Hepatic stellate cell (primary cell): ENCODE measurements around the gene SCUBE1.

ENCODE experiments used
- DNase-seq: peaks from one replicate; pipeline ENCODE4 v3.0.0; 2011; ENCODE audit warnings: low spot score

SCUBE1 gene

DNA sequence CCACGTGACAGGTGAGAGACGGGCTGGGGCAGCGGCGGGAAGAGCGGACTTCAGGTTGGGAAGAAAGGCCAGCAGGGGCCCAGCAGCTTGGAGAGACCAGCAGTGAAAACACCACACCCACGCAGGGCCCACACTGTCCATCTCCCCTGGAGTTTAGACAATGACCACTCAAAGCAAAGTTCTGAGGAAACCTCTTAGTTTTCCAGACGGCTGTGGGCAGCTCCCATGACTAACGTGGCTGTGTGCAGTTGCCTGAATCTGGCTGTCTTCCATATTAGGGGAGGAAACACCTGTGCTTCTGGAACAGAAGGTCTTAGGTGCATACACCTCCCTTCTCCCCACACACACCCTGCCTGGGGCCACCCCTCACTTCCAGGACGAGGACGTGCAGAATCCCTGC, 85.6 kb downstream of the SCUBE1 start:
- DNase-seq: no peak

DNA sequence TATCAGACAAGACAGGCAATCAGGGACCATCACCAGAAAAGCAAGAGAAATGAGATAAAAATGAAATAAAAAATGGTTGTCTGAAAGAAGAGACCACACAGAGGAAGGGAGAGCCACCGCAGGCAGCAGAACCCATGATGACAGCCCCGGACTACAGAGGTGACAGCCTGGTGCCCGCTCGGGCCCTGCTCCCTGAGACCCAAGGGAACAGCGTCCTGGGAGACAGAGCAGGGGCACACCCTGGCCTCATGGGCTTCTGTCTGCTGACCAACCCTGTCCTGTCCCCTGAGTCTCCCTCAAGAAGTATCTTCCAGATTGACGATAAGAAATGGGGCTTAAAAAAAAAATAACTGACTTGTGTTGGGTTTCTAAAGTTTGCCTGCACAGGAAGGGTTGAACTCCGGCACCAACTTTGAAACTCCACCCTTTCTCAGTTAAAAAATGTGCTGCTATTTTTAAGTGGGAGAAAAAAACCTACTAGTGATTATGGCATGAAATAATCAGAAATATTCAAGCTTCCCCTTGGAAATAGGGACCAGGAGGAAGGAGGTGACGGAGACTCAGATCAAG, 86.1 kb downstream of the SCUBE1 start:
- DNase-seq: no peak

DNA sequence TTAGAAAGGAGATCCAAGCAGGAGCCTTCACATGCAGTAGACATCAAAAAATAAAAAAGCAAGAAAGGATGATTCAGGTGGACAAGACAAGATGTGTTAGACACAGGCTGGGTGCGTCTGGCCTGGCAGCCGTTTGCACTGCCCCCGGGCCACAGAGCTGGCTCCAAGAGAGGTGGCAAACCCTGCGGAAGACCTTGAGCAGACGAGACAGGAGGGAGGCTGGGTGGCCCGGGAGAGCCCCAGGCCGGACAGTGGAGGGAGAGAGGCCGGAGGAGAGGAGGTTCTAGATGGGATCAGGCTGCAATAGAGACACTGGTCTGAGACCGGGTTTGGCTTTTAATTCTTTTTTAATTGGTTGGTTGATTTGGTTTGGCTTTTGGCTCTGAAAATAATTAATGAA, 86.6 kb downstream of the SCUBE1 start:
- no peak for DNase-seq

DNA sequence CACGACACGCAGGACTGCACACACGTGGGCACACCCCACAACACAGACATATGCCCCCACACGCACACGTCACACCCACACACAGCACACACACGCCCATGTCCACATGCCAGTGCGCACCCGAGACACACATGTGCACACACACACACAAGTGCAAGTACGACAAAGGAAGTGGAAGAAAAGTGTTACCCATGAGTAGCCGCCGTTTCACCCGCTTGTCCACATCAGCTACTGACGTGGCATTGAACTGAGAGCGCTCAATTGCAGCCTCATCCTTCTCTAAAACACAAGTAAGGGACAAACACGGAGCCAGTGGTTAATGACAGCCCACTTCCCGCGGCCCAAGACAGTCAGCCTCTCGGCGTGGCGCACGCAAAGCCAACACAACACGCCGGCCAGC, 87.9 kb downstream of the SCUBE1 start:
- DNase-seq: no peak

DNA sequence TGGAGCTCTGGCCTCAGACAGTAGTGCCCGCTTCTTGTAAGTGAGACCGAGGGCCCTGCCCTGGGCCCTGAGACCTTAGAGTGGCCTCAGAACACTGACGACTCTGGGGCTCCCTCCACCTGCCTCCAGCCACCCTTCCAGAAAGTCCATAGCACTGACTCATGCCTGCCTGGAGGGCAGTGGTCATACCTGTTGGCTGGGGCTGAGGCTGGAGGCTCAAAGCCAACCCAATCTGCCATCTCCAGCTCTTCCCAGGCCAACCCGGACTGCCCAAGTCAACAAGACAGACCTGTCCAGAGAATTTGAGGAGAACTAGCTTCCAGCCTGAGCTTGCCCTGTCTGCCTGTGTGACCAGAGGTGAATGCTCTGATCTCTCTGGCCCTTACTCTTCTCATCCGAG, 89.3 kb downstream of the SCUBE1 start:
- no peak for DNase-seq

DNA sequence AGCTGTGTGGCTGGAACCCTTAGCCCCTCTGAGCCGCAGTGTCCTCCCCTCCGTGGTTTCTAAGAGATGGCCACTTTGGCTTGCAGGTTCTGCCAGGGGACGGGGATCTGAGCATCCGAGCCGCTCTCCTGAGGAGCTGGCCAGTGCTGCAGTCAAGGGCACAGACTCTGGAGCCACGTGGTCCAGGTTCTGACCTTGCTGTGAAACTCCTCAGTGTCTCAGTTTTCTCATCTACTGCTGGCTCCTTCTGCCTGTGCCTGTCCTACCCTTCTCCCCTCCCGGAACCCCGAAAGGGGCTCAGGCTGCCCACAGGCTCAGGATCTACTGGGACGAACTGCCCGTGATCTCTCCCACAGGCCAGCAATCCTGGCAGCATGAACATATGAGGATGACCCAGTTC, 90.9 kb downstream of the SCUBE1 start:
- no peak for DNase-seq

DNA sequence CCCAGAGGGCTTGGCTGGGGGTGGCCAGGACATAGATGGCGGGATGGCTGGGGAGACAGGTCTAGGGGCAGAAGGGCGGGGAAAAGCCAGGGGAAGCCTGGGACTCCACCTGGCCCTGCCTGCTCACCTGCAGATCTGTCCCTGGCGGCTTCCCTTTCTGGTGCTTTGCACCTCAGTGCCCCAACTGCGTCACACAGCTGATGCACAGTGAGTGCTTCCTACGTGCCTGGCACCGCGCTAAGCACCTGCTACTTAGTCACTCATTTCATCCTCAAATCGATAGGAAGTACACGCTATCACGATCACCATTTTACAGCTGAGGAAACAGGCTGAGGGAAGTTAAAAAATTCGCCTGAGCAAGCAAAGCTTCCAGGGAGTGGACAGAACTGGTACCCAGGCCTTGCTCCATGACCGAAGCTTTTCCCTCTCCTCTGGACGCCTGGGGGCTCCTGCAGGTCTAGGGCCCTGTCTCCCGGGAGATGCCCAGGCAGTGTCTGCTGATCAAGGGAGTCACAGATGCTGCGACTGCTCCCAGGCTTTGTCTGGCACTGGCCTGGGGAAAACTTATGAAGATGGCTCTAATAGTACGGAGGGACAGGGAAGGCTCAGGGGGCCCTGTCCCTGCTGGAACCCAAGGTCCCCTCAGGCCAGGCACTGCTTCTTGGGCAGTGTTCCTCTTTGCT, 93.2 kb downstream of the SCUBE1 start:
- DNase-seq: no peak

DNA sequence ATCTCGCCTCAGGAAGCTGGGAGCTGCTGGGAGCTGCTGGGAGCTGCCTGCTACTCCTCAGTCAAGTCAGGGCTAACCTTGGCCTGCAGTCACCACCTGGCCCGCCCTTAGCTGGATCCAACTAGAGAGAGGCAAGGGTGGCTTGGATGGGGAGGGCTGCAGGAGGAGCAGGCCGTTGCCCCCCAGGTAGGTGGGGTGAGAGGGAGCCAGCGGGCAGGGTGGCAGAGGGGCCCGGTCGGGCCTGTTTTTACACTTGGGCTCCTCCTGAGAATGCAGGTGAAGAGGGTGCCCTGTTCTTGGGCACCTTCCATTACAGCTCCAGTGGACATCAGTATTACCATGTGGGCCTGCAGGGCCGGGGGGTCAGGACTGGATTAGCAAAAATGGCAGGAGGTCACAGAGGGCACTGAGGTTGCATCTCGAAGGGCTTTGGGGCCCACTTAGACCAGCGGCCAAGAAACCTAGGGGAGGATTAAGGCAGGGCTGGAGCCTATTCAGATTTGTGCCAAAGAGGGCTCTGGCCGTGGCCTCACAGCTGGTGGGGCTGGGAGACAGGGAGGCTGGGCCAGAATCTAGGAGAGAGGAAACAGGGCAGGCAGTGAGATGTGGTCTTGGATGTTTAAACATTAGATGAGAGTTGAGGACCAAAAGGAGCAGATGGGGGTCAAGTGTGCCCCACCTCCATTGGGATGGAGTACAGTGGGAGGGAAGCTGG, 95.5 kb downstream of the SCUBE1 start:
- no peak for DNase-seq

DNA sequence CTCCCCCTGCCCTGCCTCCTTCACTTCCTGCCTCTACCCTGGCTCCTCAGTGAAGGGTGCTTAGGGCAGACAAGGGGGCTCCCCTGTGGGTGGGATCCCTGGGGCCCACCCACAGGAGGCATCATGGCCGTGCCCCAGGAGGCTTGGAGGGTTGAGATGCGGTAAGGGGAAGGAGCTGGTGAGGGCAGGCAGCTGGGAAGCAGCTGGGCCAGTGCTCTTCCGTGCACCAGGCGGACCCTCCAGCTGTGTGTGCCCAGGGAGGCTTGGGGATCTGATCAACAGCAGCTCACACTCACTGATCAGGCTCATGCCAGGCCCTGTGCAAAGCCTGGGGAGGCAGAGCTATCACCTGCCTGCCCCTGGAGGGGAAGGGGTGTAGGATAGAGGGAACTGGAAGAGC, 97.0 kb downstream of the SCUBE1 start:
- no peak for DNase-seq

DNA sequence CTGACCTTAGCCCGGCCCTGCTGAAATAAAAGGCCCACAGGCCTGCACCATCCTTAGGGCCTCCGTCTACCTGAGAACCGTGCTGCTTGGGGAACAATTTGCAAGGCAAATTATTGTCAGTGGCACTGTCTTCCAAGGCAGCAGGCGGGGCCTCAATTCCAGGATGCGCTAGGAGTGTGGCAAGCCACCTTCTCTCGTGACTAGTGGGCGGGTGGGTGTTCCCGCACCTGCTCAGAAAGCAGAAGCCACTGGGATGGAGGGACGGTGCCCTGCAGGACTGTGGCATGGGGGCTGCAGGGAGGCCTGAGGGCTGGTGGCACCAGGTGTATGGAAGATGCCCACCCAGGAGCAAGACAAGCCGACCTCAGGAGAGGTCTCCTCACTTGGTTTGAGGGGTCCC, 97.5 kb downstream of the SCUBE1 start:
- DNase-seq: no peak

DNA sequence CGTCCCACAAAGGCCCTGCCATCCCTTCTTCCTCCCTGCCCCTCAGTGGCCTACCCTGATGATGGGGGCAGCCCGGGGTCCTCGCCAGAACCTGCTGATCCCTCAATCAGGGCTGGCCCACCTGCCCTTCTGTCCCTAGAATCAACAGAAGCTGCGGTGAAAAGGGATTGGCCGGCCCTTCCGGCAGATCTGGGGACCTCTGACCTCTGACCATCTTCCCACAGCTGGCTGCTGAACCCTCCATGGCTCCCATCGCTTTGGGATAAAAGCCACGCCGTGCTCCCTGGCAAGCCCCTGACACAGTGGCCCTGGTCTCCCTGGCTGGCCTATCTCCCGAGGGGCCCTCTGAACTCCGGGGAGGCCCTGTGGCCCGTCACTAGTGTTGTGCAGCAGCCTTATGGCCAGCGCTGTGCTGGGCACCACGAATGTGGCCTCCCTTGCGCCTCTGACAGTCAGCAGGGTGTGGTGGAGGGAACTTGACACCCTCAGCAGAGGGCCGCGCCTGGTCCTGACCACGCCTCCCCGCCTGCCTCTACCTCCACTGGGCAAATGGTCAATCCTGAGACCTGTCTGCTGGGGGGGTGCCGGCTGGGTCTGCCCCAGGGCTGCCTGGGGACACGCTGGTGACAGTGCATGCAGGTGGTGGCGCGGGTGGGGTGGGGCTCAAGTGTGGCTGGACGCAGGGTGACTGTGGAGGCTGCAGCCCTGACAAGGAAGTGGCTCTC, 98.2 kb downstream of the SCUBE1 start:
- no peak for DNase-seq

DNA sequence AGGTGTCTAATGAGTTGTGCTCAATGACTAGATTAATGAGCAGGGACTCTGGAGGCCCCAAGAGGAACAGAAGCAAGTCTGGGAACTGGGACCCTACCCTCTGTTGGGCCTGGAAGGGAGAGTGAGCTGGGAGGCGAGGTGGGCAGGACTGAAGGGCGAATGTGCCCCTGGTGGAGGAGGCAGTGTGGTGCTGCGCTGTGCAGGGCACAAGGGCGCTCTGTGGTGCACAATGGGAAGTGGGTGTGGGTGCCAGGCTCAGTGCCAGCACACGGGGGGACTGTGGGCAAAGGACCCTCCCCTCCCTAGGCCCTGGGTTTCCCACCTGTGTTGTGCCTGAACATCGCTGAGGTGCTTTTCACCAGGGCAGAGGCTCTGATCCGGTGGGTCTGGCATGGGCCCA, 98.8 kb downstream of the SCUBE1 start:
- no peak for DNase-seq

DNA sequence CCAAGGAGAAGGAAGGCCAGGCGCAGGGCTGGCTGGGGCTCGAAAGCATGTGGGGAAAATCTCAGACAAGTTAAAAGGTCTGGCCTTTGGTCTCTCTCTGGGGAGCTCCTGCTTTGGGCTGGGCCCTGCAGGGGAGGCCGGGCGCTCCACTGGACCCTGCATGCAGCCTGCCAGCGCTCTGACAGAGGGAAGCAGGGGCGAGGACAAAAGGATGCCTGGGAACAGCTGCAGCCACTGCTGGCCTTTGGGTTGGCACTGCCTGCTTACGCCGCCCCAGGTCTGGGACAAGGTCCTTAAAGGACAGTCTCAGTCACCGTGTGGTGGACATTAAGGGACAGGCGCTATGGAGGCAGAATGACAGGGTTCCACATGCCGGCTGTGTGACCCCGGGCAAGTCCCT, 99.8 kb downstream of the SCUBE1 start:
- no peak for DNase-seq

DNA sequence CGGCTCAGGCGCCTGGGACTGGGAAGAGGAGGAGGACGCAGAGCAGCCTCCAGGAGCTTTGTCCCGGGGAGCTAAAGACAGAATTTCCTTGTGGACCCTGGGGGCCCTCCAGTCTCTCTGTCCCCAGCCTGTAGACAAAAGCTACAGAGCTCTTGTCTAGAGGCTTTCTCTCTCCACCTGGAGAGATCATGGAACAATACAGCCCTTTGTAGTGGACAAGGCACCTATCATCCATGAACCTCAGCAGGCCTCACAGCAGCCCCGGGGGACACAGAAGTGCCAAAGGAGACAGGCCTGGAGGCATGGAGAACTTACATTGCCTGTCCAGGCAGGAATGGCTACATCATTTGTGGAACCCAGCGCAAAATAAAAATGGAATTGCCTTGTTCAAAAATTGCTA, 100.5 kb downstream of the SCUBE1 start:
- no peak for DNase-seq

DNA sequence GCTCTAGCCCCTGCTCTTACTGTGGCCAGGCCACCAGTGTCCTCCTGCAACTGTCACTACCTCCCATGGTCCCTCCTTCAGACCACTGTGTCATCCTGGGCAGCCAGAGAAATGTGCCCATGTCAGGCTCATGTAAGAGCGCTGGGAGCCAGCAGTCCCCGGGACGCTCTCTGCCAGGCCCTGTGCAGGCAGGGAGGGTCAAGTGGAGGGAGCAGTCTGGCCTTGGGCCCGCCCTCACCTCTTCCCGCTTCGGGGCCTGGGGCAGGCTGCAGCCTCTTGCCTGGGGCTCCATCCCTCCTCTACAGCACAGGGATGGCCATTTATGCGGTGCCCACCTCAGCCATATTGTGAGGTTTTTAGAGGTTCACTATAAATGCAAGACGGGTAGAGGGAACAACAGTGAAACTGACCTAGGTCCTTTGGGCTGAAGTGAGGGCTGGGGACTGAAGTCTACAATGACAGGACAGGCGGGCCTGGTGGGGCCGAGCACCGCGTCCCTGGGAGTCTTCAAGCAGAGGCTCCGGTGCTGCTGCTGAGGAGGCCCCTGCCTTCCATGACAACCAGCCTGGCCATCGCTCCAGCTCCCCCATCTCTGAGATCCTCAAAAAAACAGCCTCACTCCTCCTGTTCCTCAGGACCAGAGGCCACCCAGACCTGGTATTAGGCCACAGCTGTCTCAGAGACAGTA, 101.3 kb downstream of the SCUBE1 start:
- DNase-seq: no peak

DNA sequence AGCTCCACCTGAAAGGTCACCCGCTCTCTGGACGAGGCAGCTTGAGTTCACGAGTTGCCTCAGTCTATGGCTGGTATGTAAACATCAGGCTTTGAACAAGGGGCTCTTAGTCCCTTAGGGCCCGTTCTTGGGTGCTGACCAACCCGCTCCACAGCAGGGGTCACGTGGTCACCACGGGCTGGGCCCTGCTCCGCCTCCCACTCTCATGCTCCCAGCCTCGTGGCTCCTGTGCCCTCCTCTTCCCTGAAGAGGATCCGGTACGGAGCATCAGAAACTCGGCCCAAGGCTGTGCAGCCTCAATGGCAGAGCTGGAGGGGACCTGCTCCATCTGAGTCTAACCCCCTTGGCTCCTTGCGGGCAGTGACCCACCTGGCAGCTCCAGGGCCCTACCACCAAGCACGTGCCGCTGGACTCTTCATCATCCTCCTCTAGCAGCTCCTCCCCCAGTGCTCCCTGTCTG, 102.0 kb downstream of the SCUBE1 start:
- no peak for DNase-seq

DNA sequence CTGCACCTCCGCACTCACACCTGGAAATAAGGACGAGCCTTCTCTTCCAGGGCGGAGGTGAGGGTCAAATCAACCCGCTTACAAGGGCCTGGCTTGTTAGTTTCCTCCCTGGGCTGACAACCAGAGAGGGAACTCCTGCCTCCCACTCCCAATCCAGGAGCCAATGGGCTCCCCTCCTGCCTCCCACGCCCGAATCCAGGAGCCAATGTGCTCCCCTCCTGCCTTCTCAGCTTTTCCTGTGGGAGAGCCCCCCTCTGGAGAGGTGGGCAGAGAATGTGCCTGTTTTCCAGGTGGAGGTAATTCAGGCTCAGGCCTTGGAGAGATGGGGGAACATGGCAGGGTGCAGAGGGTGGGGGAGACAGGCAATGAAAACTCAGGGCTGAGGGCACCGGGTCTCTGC, 102.6 kb downstream of the SCUBE1 start:
- no peak for DNase-seq

DNA sequence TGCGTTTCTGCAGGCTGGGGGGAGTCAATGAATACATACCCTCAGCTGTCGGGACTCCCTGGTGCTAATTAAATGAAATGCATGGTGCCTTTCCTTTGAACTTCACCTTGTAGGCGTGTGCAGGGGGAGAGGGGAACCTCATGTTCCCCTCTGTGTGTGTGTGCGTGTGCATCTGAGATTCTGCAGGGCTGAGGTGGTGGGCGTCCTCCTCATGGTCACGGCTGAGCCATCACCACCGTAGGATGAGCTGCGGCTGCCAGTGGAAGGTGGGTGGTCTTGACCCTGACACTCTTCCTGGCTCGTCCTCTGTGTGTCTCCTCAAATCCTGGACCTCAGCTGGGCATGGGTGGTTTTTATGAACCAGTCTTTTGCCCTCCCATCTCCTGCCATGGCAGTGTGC, 103.2 kb downstream of the SCUBE1 start:
- DNase-seq: no peak

DNA sequence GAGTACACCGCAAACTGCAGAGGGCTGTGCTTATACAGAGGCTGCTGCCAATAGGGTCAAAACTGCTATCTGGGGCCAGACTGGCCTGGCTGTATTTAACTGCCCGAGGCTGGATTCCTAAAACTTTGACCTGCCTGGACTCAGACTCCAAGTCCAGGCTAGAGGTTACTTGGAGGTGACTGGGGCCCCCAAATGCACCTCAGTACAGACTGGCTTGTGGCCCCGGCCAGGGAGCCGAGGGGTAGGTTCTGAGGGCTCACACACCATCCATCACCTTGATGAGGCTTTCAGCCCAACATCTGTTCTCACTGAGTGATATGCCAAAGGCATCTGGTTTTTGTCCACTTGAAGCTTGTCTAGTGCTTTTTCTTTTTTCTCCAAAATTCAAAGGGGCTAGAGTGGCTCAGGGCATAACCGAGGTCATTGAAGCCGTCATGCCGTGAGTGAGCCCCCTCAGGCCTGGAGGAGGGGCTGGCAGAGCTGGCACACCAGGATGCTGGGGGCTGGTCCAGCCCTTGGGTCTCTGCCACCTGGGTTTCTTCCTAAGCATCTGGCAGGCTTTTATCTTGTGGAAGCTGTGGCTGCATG, 103.9 kb downstream of the SCUBE1 start:
- DNase-seq: no peak

DNA sequence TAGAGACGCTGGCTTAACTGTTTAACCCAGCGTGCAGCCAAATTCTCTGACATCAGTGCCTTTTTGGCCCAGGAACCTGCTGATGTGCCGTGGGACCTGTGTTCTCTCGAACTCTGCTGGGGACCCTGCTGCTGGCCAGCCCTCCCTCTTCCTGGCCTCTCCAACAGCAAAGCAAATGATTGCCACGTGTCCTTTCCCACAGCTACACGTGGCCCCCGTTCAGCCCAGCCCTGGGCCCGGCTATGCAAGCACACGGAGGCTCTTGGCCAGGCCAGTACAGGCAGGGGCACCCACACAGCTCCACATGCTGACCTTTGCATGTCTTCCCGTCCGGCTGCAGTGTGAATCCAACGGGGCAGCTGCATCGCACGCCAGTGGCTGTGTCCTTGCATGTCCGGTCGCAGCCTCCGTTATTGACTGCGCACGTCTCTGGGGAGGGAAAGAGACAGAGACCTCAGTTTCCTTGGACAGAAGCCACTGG, 104.6 kb downstream of the SCUBE1 start:
- no peak for DNase-seq

DNA sequence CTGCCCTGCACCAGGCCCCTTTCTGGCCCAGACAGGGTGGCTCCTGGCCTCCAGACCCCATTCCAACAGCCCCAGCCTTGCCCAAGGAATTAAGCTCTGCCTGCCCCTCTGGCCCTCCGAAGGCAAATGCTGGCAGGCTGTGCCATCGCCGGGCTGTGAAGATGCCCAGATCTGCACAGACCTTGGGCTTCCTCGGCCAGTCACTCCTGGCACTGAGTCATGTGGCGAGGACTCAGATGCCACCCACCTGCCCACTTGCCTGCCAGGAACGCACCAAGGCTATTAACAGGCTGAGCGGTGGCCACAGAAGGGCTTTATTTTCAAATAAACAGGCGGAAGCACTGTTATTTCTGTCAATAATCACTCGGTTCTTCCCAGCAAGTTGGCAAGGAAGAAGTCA, 105.9 kb downstream of the SCUBE1 start:
- DNase-seq: no peak
